GM12878 (cell line): ENCODE measurements around the gene GVQW3. TPM values are rescaled to one million over a fixed set of nuclear protein-coding genes. Genes with fewer than 3 reads are reported as not detected.

ENCODE experiments used
- ATAC-seq: fragments of 200-7000 bp; cut with Tn5 transposase; 3 replicates; pipeline ENCODE4 v1.9.1; 2020; ENCODE audit warnings: mild to moderate bottlenecking, moderate library complexity
- BruUV-seq: library from RNA; stranded (reverse); fragments of 400-500 nt; replicated peaks from 2 replicates; lab custom pipeline; 2021; lab: Mats Ljungman, UMichigan
- CTCF ChIA-PET: fragments of 300-600 bp; sonication (Branson Sonifier 250); formaldehyde crosslinking; extraction: SDS; loops from one replicate; lab custom pipeline; 2021; ENCODE audit warnings: inconsistent platforms; lab: Yijun Ruan, JAX
- POLR2A ChIA-PET: fragments of 350-600 bp; formaldehyde crosslinking; extraction: SDS; loops from one replicate; lab custom pipeline; 2021; ENCODE audit warnings: inconsistent platforms; lab: Charles Lee
- RAD21 ChIA-PET: fragments of 300-600 bp; sonication (Branson Sonifier 250); formaldehyde crosslinking; loops from one replicate; lab custom pipeline; 2023; ENCODE audit warnings: antibody characterized with exemption; ENCODE audit not compliant: unreplicated experiment; lab: Charles Lee
- SMC1A ChIA-PET: fragments of 300-600 bp; sonication (Branson Sonifier 250); formaldehyde crosslinking; loops from one replicate; lab custom pipeline; 2023; ENCODE audit not compliant: unreplicated experiment, uncharacterized antibody; lab: Charles Lee
- DNase-seq: peaks from one replicate; pipeline ENCODE4 v3.0.0-alpha.2; 2011; ENCODE audit warnings: low read depth, low spot score
- FAIRE-seq: peaks from 3 replicates; lab custom pipeline; 2011; peaks lifted over from hg19 to GRCh38; lab: Jason Lieb, UNC
- H2AFZ ChIP-seq: 2 replicates; pipeline ENCODE4 v1.6.0; 2011; ENCODE audit warnings: low read depth, low read length, control low read depth; ENCODE audit not compliant: control insufficient read depth
- H3K27ac ChIP-seq: 2 replicates; pipeline ENCODE4 v1.5.1; 2011; ENCODE audit warnings: control low read depth; ENCODE audit not compliant: control insufficient read depth, insufficient read depth
- H3K27me3 ChIP-seq, 2 experiments: replicated peaks in 1 of 2; 2 replicates each; pipeline versions ENCODE4 v1.6.0 to v1.6.1; 2011; ENCODE audit warnings: low read length in 1 of 2; ENCODE audit not compliant: control insufficient read depth in 2 of 2, insufficient read depth in 2 of 2
- H3K36me3 ChIP-seq, 2 experiments: 2 replicates each; pipeline ENCODE4 v1.5.1; 2011; ENCODE audit warnings: low read length in 1 of 2; ENCODE audit not compliant: control insufficient read depth in 2 of 2, insufficient read depth in 2 of 2
- H3K4me1 ChIP-seq: 2 replicates; pipeline ENCODE4 v1.6.1; 2011; ENCODE audit warnings: mild to moderate bottlenecking, low read length, moderate library complexity, mixed read lengths; ENCODE audit not compliant: control insufficient read depth, insufficient read depth
- H3K4me2 ChIP-seq: 2 replicates; pipeline ENCODE4 v1.6.0; 2011; ENCODE audit warnings: control low read depth; ENCODE audit not compliant: control insufficient read depth, insufficient read depth
- H3K4me3 ChIP-seq: fragments of 200-600 bp; sonication (generic); 2 replicates; pipeline ENCODE4 v1.5.1; 2016
- H3K79me2 ChIP-seq: 2 replicates; pipeline ENCODE4 v1.6.0; 2011; ENCODE audit warnings: low read length; ENCODE audit not compliant: control insufficient read depth, insufficient read depth
- H3K9ac ChIP-seq: 2 replicates; pipeline ENCODE4 v1.8.0; 2011; ENCODE audit warnings: low read length, control low read depth, mixed read lengths; ENCODE audit not compliant: control insufficient read depth, insufficient read depth
- H3K9me3 ChIP-seq: replicated peaks from 3 replicates; pipeline ENCODE4 v1.5.1; 2011; ENCODE audit warnings: mild to moderate bottlenecking, low read length; ENCODE audit not compliant: control insufficient read depth, insufficient read depth
- H4K20me1 ChIP-seq: 2 replicates; pipeline ENCODE4 v1.6.0; 2011; ENCODE audit not compliant: control insufficient read depth, insufficient read depth
- CBX5 ChIP-seq: sonication (generic); IDR thresholded peaks from 2 replicates; pipeline ENCODE4 v1.6.1; 2016; ENCODE audit warnings: low read depth, moderate library complexity, mild to moderate bottlenecking, inconsistent platforms
- EZH2 ChIP-seq: IDR thresholded peaks from 2 replicates; pipeline ENCODE4 v1.6.1; 2012; ENCODE audit warnings: low read depth, mild to moderate bottlenecking, control low read depth, inconsistent platforms, low read length, borderline replicate concordance; ENCODE audit not compliant: control insufficient read depth
- HDGF ChIP-seq: fragments of 450-650 bp; IDR thresholded peaks from 2 replicates; pipeline ENCODE4 v1.6.1; 2016; ENCODE audit warnings: antibody characterized with exemption
- IRF4 ChIP-seq: IDR thresholded peaks from 2 replicates; pipeline ENCODE4 v1.6.1; 2011; ENCODE audit warnings: low read depth, low read length
- RFX5 ChIP-seq: IDR thresholded peaks from 2 replicates; pipeline ENCODE4 v1.6.1; 2011; ENCODE audit warnings: low read depth, low read length, improper control_type of control experiment
- SMC3 ChIP-seq: IDR thresholded peaks from 2 replicates; pipeline ENCODE4 v1.6.1; 2011; ENCODE audit warnings: low read length, improper control_type of control experiment, borderline replicate concordance
- WGBS: methylation state at CpG from one replicate; pipeline ENCODE4 v1.1.6; 2016; ENCODE audit warnings: low lambda C conversion rate; ENCODE audit not compliant: insufficient replicate concordance, insufficient coverage; ENCODE audit errors: missing lambda C conversion rate; 5-methylcytosine and 5-hydroxymethylcytosine counted together
- in situ Hi-C: fragments of 300-500 bp; cut with MboI; formaldehyde crosslinking; loops from 9 replicates; pipeline ENCODE4 v1.14.3; 2018; ENCODE audit warnings: mixed read lengths
- intact Hi-C: fragments of 100-400 bp; cut with micrococcal nuclease; formaldehyde crosslinking; loops from one replicate; pipeline ENCODE4 v1.14.2; 2022; ENCODE audit not compliant: unreplicated experiment
- polyA plus RNA-seq, 11 experiments: library from polyadenylated mRNA; depleted of rRNA in 4 of 11; unstranded in 6 of 11; stranded (reverse) in 5 of 11; fragments of >200 nt; fragmentation: Nextera tagmentation in 4 of 11; fragmentation: Illumina TruSeq in 1 of 11; extraction: Ambion mirVana in 4 of 11; extraction: Trizol in 1 of 11; gene quantifications; 1 replicate in 1 of 11; 2 replicates in 10 of 11; pipeline versions ENCODE4 v1.2.1 to v1.2.3, GENCODE V29; 2011 to 2016; ENCODE audit warnings: inconsistent platforms in 2 of 11, missing spikeins in 2 of 11, low read depth in 1 of 11
- total RNA-seq, 4 experiments: library from RNA; depleted of rRNA in 3 of 4; stranded (reverse); fragments of >200 nt in 3 of 4; fragmentation: Illumina TruSeq in 1 of 4; extraction: Trizol in 1 of 4; gene quantifications; 2 replicates each; pipeline versions ENCODE4 v1.2.1 to v1.2.3, GENCODE V29; 2013 to 2021
- TF ChIP-seq, protein P1 (sequence below): fragments of 450-650 bp; IDR thresholded peaks from 2 replicates; pipeline ENCODE4 v1.6.1; 2016; ENCODE audit warnings: mild to moderate bottlenecking
- TF ChIP-seq, protein P2 (sequence below): fragments of 450-650 bp; formaldehyde crosslinking; IDR thresholded peaks from 2 replicates; pipeline ENCODE4 v1.4.0; 2020; ENCODE audit warnings: mild to moderate bottlenecking, moderate library complexity

The GVQW3 gene
- total and polyA plus RNA-seq, 10 of the 15 experiments (the other 5 are each of a cell fraction or from before 2014, with no cell fraction given): 0.13 to 3.3 (median 1.7) TPM

DNA sequence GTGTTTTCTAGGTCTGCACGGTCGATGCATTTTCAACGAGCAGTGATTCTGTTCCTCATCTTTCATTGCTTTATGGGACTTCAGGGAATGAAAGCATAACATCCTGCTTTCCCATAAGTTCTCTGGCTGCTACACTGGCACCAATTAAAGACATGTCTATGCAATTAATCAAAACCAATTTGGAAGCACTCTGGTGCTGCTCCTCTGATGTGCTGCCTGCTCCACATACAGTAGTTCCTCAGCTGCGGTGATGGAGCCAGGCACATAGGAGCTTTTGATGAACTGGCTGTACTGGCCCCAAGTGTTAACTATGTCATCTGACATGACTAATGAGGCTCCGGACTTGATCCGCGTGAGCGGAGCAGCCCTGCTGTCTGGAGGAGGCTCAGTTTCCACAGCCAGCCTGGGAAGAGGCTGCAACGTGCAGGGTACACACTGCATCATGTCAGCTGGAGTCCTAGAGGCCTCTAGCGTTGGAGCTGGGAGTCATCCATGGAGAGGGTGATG is 29.8 kb downstream of the GVQW3 start:
- DNase-seq: no peak
- FAIRE-seq: no peak
- ATAC-seq: no peak
- TF ChIP-seq IRF4 (no peak), RFX5 (no peak), HDGF (no peak), EZH2 (no peak), CBX5 (no peak), SMC3 (no peak)
- TF ChIP-seq, protein P1, sequence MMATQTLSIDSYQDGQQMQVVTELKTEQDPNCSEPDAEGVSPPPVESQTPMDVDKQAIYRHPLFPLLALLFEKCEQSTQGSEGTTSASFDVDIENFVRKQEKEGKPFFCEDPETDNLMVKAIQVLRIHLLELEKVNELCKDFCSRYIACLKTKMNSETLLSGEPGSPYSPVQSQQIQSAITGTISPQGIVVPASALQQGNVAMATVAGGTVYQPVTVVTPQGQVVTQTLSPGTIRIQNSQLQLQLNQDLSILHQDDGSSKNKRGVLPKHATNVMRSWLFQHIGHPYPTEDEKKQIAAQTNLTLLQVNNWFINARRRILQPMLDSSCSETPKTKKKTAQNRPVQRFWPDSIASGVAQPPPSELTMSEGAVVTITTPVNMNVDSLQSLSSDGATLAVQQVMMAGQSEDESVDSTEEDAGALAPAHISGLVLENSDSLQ: no peak
- TF ChIP-seq, protein P2, sequence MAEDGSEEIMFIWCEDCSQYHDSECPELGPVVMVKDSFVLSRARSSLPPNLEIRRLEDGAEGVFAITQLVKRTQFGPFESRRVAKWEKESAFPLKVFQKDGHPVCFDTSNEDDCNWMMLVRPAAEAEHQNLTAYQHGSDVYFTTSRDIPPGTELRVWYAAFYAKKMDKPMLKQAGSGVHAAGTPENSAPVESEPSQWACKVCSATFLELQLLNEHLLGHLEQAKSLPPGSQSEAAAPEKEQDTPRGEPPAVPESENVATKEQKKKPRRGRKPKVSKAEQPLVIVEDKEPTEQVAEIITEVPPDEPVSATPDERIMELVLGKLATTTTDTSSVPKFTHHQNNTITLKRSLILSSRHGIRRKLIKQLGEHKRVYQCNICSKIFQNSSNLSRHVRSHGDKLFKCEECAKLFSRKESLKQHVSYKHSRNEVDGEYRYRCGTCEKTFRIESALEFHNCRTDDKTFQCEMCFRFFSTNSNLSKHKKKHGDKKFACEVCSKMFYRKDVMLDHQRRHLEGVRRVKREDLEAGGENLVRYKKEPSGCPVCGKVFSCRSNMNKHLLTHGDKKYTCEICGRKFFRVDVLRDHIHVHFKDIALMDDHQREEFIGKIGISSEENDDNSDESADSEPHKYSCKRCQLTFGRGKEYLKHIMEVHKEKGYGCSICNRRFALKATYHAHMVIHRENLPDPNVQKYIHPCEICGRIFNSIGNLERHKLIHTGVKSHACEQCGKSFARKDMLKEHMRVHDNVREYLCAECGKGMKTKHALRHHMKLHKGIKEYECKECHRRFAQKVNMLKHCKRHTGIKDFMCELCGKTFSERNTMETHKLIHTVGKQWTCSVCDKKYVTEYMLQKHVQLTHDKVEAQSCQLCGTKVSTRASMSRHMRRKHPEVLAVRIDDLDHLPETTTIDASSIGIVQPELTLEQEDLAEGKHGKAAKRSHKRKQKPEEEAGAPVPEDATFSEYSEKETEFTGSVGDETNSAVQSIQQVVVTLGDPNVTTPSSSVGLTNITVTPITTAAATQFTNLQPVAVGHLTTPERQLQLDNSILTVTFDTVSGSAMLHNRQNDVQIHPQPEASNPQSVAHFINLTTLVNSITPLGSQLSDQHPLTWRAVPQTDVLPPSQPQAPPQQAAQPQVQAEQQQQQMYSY (CRISPR knock-in tag): no peak
- Histone ChIP-seq H3K9me3 (no peaks in the 10 kb centered on the region), H3K27me3 (no peaks in the 10 kb centered on the region; a peak in 2 of 4 replicates), H3K36me3 (no peaks in the 10 kb centered on the region), H4K20me1 (no peaks in the 10 kb centered on the region), H3K27ac (no peak overlapping the region), H3K79me2 (no peaks in the 10 kb centered on the region), H3K4me1 (no peaks in the 10 kb centered on the region), H3K4me3 (no peak overlapping the region), H3K4me2 (no peak overlapping the region), H3K9ac (no peak overlapping the region), H2AFZ (no peak overlapping the region)
- in situ Hi-C loops (no loop called here), intact Hi-C loops (no loop called here)
- ChIA-PET SMC1A (no interaction called here), POLR2A (no interaction called here), CTCF (interaction anchor here (1.2 to 1.4 kb wide), 2 partner anchors 9 to 14 kb away, joined by 3 to 4 read pairs; no protein-coding TSS in a partner anchor), RAD21 (no interaction called here)
- no TSS peak for BruUV-seq
- 67% methylated on average over 10 of the region's 10 CpGs for WGBS
